GM21515 (cell line): ENCODE results near the gene FOXK1.

Source experiments
- ATAC-seq: cut with Tn5 transposase; IDR thresholded peaks from one replicate; pipeline ENCODE4 v1.9.1; 2021; ENCODE audit not compliant: unreplicated experiment

The FOXK1 gene

GRCh38 chr7:4720225-4720624 is 38.1 kb downstream of the FOXK1 start:
- ATAC-seq: no peak

- no peak for ATAC-seq
Measured at GRCh38 chr7:4722308-4722707, 40.2 kb downstream of the FOXK1 start.

GRCh38 chr7:4722960-4723630 is 41.0 kb downstream of the FOXK1 start:
- no peak for ATAC-seq

- peak; percentile 24 for ATAC-seq
Measured at GRCh38 chr7:4724648-4725013, 42.5 kb downstream of the FOXK1 start.

GRCh38 chr7:4725014-4725849 is 43.1 kb downstream of the FOXK1 start:
- peak; percentile 71 for ATAC-seq

GRCh38 chr7:4725850-4726450 is 43.9 kb downstream of the FOXK1 start:
- ATAC-seq: no peak

GRCh38 chr7:4726566-4726965 is 44.5 kb downstream of the FOXK1 start:
- no peak for ATAC-seq

GRCh38 chr7:4727914-4728705 is 46.0 kb downstream of the FOXK1 start:
- no peak for ATAC-seq

GRCh38 chr7:4729266-4729665 is 47.2 kb downstream of the FOXK1 start:
- no peak for ATAC-seq

- ATAC-seq: no peak
Measured at GRCh38 chr7:4730276-4730675, 48.2 kb downstream of the FOXK1 start.

- ATAC-seq: no peak
Measured at GRCh38 chr7:4730971-4731370, 48.9 kb downstream of the FOXK1 start.

- ATAC-seq: no peak
Measured at GRCh38 chr7:4731803-4732202, 49.7 kb downstream of the FOXK1 start.

GRCh38 chr7:4733936-4734528 is 51.9 kb downstream of the FOXK1 start:
- ATAC-seq: no peak

- no peak for ATAC-seq
Measured at GRCh38 chr7:4734587-4735345, 52.7 kb downstream of the FOXK1 start.

GRCh38 chr7:4737300-4737699 is 55.2 kb downstream of the FOXK1 start:
- ATAC-seq: no peak

GRCh38 chr7:4738711-4739527 is 56.8 kb downstream of the FOXK1 start:
- ATAC-seq: no peak

- ATAC-seq: no peak
Measured at GRCh38 chr7:4739528-4739992, 57.5 kb downstream of the FOXK1 start.

GRCh38 chr7:4740796-4741195 is 58.7 kb downstream of the FOXK1 start:
- no peak for ATAC-seq

GRCh38 chr7:4742051-4742573 is 60.0 kb downstream of the FOXK1 start:
- ATAC-seq: no peak
